Thoracic aorta (tissue), 2 donors: Measurements from ENCODE around the gene R3HDM2. TPM values are rescaled to one million over a fixed set of nuclear protein-coding genes. Genes with fewer than 3 reads are reported as not detected.

Source experiments
- ATAC-seq: fragments of 150-250 bp; one replicate; pipeline ENCODE4 v1.8.0; 2017; ENCODE audit warnings: low read depth; ENCODE audit not compliant: insufficient number of reproducible peaks, low FRiP score
- DNase-seq: peaks from one replicate; pipeline ENCODE4 v3.0.0-alpha.2; 2020; ENCODE audit warnings: low spot score
- H3K27ac ChIP-seq, 2 donors: fragments of 200-600 bp; sonication (generic); 1 replicate in 1 of 2; 2 replicates in 1 of 2; pipeline ENCODE4 v1.5.1; 2016; ENCODE audit warnings: mild to moderate bottlenecking in 2 of 2, moderate library complexity in 2 of 2
- H3K27me3 ChIP-seq: fragments of 200-600 bp; sonication (generic); replicated peaks from 2 replicates; pipeline ENCODE4 v1.6.0; 2016; ENCODE audit warnings: mild to moderate bottlenecking; ENCODE audit not compliant: insufficient read depth
- H3K36me3 ChIP-seq: fragments of 200-600 bp; sonication (generic); one replicate; pipeline ENCODE4 v1.5.1; 2016
- H3K4me1 ChIP-seq, 2 donors: fragments of 200-600 bp; sonication (generic); 1 replicate in 1 of 2; 2 replicates in 1 of 2; pipeline versions ENCODE4 v1.5.1 to v1.6.0; 2016; ENCODE audit warnings: low read depth in 2 of 2, mild to moderate bottlenecking in 1 of 2; ENCODE audit not compliant: control insufficient read depth in 1 of 2
- H3K4me3 ChIP-seq: fragments of 200-600 bp; sonication (generic); 2 replicates; pipeline ENCODE4 v1.5.1; 2016; ENCODE audit warnings: mild to moderate bottlenecking
- H3K9me3 ChIP-seq: fragments of 200-600 bp; sonication (generic); 2 replicates; pipeline ENCODE4 v1.5.1; 2016
- total RNA-seq, 2 donors: library from RNA; depleted of rRNA; stranded (reverse); fragments of >200 nt; gene quantifications; one replicate each; pipeline versions ENCODE4 v1.1.0 to v1.2.3, GENCODE V29; 2016
- TF ChIP-seq, protein P1 (sequence below): fragments of 200-600 bp; sonication (generic); IDR thresholded peaks from one replicate; pipeline ENCODE4 v1.5.1; 2019; ENCODE audit warnings: antibody characterized with exemption

The R3HDM2 gene
- total RNA-seq, 2 donors from 2014 or later, result 26.5 to 62.4 TPM

DNA sequence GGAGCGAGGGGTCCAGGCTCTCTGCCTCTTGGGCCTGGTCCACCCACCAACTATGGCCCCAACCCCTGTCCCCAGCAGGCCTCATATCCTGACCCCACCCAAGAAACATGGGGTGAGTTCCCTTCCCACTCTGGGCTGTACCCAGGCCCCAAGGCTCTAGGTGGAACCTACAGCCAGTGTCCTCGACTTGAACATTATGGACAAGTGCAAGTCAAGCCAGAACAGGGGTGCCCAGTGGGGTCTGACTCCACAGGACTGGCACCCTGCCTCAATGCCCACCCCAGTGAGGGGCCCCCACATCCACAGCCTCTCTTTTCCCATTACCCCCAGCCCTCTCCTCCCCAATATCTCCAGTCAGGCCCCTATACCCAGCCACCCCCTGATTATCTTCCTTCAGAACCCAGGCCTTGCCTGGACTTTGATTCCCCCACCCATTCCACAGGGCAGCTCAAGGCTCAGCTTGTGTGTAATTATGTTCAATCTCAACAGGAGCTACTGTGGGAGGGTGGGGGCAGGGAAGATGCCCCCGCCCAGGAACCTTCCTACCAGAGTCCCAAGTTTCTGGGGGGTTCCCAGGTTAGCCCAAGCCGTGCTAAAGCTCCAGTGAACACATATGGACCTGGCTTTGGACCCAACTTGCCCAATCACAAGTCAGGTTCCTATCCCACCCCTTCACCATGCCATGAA lies 40.3 kb upstream of the R3HDM2 start:
- Histone ChIP-seq H3K4me1 (peaks cover 13 to 14% of the 10 kb centered on the region in 2 donors), H3K36me3 (no peaks in the 10 kb centered on the region), H3K4me3 (no peak overlapping the region), H3K27ac (no peak overlapping the region), H3K9me3 (no peaks in the 10 kb centered on the region), H3K27me3 (no peaks in the 10 kb centered on the region)
- ATAC-seq (no peak), DNase-seq (no peak)
- TF ChIP-seq, protein P1, sequence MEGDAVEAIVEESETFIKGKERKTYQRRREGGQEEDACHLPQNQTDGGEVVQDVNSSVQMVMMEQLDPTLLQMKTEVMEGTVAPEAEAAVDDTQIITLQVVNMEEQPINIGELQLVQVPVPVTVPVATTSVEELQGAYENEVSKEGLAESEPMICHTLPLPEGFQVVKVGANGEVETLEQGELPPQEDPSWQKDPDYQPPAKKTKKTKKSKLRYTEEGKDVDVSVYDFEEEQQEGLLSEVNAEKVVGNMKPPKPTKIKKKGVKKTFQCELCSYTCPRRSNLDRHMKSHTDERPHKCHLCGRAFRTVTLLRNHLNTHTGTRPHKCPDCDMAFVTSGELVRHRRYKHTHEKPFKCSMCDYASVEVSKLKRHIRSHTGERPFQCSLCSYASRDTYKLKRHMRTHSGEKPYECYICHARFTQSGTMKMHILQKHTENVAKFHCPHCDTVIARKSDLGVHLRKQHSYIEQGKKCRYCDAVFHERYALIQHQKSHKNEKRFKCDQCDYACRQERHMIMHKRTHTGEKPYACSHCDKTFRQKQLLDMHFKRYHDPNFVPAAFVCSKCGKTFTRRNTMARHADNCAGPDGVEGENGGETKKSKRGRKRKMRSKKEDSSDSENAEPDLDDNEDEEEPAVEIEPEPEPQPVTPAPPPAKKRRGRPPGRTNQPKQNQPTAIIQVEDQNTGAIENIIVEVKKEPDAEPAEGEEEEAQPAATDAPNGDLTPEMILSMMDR, result no peak

DNA sequence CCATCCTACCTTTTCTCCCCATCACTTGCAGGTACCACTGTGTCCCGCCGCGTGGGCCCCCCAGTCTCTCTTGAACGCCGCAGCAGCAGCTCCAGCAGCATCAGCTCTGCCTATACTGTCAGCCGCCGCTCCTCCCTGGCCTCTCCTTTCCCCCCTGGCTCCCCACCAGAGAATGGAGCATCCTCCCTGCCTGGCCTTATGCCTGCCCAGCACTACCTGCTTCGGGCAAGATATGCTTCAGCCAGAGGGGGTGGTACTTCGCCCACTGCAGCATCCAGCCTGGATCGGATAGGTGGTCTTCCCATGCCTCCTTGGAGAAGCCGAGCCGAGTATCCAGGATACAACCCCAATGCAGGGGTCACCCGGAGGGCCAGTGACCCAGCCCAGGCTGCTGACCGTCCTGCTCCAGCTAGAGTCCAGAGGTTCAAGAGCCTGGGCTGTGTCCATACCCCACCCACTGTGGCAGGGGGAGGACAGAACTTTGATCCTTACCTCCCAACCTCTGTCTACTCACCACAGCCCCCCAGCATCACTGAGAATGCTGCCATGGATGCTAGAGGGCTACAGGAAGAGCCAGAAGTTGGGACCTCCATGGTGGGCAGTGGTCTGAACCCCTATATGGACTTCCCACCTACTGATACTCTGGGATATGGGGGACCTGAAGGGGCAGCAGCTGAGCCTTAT lies 39.6 kb upstream of the R3HDM2 start:
- Histone ChIP-seq H3K4me1 (peaks cover 6 to 7% of the 10 kb centered on the region in 2 donors), H3K4me3 (no peak overlapping the region), H3K9me3 (no peaks in the 10 kb centered on the region), H3K36me3 (no peaks in the 10 kb centered on the region), H3K27me3 (no peaks in the 10 kb centered on the region), H3K27ac (no peak overlapping the region)
- DNase-seq (no peak), ATAC-seq (no peak)
- TF ChIP-seq, protein P1, result no peak

DNA sequence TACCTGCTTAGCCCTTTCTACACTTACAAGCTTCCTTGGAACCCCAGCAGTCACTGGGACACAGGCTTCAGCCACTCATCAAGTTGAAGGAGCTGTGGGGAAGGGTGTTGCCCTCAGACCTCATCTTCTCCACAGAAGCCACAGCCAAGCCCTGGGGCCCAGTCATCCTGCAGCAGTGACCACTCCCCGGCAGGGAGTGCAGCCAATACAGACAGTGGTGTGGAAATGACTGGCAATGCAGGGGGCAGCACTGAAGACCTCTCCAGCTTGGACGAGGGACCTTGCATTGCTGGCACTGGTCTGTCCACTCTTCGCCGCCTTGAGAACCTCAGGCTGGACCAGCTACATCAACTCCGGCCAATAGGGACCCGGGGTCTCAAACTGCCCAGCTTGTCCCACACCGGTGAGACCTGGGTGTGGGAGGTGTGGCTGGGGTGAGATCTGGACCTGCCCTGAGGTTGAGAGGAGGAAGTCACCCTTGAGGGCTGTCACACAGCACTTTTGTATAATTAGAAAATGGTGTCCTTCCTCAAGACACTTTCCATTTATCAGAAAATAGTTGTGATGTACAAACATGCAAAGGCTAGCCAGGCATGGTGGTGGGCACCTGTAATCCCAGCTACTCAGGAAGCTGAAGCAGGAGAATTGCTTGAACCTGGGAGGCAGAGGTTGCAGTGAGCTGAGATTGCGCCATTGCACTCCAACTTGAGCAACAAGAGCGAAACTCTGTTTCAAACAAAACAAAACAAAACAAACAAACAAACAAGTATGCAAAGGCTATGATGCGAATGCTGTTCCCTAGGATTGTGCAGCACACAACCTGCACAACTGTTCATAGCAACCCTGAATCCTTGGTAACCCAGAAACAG lies 38.7 kb upstream of the R3HDM2 start:
- H3K9me3 ChIP-seq, result no peaks in the 10 kb centered on the region
- H3K36me3 ChIP-seq, result no peaks in the 10 kb centered on the region
- no peak overlapping the region for H3K4me3 ChIP-seq
- ATAC-seq (no peak), DNase-seq (no peak)
- H3K27me3 ChIP-seq, result no peaks in the 10 kb centered on the region
- H3K4me1 ChIP-seq, result no peaks in the 10 kb centered on the region
- H3K27ac ChIP-seq, result no peak overlapping the region
- TF ChIP-seq, protein P1, result no peak

DNA sequence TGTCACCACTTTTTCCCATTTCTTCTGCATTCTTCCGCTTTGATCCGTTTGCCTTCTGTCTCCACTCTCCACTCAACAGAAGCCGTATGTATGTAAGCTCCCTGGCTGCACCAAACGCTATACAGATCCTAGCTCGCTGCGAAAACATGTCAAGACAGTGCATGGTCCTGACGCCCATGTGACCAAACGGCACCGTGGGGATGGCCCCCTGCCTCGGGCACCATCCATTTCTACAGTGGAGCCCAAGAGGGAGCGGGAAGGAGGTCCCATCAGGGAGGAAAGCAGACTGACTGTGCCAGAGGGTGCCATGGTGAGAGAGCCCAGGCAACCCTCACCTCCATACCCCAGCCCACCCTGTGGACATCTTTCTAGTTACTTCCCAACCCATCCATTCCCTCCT lies 37.1 kb upstream of the R3HDM2 start:
- Histone ChIP-seq H3K9me3 (no peaks in the 10 kb centered on the region), H3K36me3 (no peaks in the 10 kb centered on the region), H3K4me3 (no peak overlapping the region), H3K27ac (no peak overlapping the region), H3K4me1 (no peaks in the 10 kb centered on the region), H3K27me3 (no peaks in the 10 kb centered on the region)
- ATAC-seq, result no peak
- TF ChIP-seq, protein P1, result no peak
- no peak for DNase-seq
